Sigmoid colon (tissue), 4 donors: ENCODE data around the gene CLCNKA.

Experiments used
- POLR2AphosphoS5 ChIP-seq, 4 donors: sonication (generic); formaldehyde crosslinking; IDR thresholded peaks; one replicate each; pipeline ENCODE4 v1.6.1; 2017; ENCODE audit warnings: antibody characterized with exemption in 4 of 4
- TF ChIP-seq, protein P1 (sequence below), 4 experiments: fragments of 450-650 bp in 3 of 4; fragments of 200-600 bp in 1 of 4; IDR thresholded peaks; one replicate each; pipeline ENCODE4 v1.5.1; 2016 to 2019; ENCODE audit warnings: antibody characterized with exemption in 4 of 4, mild to moderate bottlenecking in 3 of 4, moderate library complexity in 2 of 4

DNA sequence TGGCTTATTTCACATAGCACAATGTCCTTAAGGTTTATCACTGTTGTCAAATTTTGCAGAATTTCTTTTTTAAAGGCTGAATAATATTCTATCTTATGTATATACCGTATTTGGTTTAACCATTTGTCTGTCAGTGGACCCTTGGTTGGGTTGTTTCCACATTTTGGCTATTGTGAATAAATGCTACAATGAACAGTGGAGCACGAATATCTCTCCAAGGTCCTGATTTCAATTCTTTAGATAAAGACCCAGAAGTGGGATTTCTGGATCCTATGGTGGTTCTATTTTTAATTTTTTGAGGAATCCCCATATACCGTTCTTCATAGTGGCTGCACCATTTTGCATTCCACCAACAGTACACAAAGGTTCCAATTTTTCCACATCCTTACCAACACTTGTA is 40.2 kb upstream of the CLCNKA start:
- no peak for TF ChIP-seq POLR2AphosphoS5 (IDR thresholded peaks at IDR 0.05)
- TF ChIP-seq, protein P1, sequence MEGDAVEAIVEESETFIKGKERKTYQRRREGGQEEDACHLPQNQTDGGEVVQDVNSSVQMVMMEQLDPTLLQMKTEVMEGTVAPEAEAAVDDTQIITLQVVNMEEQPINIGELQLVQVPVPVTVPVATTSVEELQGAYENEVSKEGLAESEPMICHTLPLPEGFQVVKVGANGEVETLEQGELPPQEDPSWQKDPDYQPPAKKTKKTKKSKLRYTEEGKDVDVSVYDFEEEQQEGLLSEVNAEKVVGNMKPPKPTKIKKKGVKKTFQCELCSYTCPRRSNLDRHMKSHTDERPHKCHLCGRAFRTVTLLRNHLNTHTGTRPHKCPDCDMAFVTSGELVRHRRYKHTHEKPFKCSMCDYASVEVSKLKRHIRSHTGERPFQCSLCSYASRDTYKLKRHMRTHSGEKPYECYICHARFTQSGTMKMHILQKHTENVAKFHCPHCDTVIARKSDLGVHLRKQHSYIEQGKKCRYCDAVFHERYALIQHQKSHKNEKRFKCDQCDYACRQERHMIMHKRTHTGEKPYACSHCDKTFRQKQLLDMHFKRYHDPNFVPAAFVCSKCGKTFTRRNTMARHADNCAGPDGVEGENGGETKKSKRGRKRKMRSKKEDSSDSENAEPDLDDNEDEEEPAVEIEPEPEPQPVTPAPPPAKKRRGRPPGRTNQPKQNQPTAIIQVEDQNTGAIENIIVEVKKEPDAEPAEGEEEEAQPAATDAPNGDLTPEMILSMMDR (IDR thresholded peaks at IDR 0.05), result no peak
